GM21825 (cell line): ENCODE results near the gene OBSCN.
"Not testable (repeated sequence)": the region's sequence is repeated elsewhere in the genome, so short reads cannot be mapped to it uniquely, and the experiment has no call there.

Source experiments
- ATAC-seq: cut with Tn5 transposase; IDR thresholded peaks from one replicate; pipeline ENCODE4 v1.9.1; 2021; ENCODE audit warnings: mild to moderate bottlenecking, moderate library complexity; ENCODE audit not compliant: unreplicated experiment

OBSCN gene

GRCh38 chr1:228212415-228212965 is 4.6 kb downstream of the OBSCN start:
- no peak for ATAC-seq

DNA sequence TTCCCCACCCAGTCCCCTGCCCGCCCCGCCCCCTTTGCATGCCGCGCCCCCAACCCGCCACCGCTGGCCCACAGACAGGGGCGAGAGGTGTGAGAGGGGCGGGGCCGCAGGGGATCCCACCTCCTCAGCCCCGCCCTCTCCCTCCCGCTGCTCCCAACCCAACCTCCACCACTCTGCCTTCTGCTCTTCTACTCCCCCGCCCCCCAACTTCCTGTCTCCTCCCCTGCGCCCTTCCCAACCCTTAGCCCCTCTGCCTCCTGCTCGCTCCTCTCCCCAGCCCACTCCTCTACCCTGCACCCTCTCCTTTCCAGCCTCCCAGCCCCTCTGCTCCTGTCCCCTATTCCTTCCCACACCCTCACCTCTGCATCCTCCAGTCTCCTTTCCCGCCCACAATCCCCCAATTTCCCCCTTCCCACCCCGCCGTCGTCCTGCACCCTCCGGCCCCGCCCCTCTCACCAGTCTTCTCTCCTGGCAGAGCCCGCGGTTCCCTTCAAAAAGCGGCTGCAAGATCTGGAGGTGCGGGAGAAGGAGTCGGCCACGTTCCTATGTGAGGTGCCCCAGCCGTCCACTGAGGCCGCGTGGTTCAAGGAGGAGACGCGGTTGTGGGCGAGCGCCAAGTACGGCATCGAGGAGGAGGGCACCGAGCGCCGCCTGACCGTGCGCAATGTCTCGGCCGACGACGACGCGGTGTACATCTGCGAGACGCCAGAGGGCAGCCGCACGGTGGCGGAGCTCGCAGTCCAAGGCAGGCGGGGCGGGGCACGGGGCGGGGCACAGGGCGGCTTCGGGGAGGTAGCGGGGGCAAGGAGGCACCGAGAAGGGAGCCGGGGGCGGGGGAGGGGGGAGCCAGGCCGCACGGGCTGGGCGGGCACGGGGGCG is 5.4 kb downstream of the OBSCN start:
- peak; percentile 89 for ATAC-seq

DNA sequence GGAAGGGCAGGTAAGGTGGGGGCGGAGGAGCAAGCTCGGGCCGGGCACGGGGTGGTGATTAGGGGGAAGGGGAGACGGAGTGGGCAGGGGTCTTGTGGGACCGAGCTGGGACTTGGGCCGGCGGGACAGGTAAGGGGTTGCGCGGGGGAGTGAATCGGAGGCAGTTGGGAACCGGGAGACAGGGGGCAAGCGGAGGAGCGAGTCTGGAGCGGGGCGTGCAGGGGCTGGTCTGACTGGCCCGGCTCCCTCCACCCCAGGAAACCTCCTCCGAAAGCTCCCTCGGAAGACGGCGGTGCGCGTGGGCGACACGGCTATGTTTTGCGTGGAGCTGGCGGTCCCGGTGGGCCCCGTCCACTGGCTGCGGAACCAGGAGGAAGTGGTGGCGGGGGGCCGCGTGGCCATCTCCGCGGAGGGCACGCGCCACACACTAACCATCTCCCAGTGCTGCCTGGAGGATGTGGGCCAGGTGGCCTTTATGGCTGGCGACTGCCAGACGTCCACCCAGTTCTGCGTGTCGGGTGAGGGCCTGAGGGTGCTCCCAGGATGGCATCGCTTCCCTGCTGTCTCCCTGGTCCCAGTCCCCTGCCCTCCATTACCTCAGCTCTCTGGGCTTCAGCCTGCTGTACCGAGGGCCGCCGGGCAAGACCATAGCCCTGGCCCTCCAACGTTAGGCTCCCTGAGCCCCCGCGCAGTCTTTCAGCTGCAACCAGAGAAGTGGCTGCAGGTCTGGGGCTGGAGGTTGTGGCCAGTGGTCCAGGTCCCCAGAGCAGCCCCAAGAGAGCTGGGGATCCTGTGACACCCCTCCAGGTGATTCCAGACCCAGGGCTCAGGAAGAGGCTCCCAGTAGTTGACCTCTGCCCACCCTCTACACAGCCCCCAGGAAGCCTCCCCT is 6.3 kb downstream of the OBSCN start:
- ATAC-seq, result no peak

DNA sequence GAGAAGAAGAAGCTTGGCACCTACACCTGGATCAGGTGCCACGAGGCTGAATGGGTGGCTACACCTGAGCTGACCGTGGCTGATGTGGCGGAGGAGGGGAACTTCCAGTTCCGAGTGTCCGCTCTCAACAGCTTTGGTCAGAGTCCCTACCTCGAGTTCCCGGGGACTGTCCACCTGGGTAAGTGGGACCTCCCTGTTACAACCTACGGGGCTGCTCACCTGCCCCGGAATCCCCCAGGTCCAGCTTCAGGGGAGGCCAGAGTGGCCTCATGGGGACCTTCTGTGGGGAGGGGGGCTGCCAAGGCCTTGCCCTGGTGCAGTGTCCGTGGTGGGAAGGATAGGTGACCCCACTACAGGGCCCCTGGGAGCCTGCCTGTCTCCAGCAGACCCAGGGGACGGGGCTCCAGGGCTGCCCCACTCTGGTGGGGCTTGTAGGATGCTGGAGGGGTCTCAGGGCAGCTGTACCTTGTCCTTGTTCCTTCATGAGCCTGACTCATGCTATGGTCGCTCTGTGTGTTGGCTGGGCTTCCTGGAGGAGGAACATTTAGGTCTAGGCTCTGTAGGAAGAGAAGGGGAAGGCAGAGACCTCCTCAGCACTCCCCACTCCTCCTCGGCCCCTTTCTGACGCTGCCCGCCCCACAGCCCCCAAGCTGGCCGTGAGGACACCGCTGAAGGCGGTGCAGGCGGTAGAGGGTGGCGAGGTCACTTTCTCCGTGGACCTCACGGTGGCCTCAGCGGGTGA is 7.2 kb downstream of the OBSCN start:
- no peak for ATAC-seq

DNA sequence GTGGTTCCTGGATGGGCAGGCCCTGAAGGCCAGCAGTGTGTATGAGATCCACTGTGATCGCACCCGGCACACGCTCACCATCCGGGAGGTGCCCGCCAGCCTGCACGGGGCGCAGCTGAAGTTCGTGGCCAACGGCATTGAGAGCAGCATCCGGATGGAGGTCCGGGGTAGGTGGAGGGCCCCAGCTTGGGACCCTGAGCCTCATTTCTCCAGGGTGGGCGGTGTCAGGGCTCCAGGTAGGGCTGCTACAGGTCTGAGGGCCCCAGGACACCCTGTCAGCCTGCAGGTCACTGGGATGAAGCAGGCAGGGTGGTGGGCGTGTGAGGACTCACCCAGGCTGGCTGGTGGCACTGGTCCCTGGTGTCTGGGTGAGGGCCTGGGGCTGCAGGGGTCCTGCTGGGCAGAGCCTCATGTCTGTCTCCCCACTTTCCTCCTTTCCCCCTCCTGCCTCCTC is 7.8 kb downstream of the OBSCN start:
- ATAC-seq, result no peak

DNA sequence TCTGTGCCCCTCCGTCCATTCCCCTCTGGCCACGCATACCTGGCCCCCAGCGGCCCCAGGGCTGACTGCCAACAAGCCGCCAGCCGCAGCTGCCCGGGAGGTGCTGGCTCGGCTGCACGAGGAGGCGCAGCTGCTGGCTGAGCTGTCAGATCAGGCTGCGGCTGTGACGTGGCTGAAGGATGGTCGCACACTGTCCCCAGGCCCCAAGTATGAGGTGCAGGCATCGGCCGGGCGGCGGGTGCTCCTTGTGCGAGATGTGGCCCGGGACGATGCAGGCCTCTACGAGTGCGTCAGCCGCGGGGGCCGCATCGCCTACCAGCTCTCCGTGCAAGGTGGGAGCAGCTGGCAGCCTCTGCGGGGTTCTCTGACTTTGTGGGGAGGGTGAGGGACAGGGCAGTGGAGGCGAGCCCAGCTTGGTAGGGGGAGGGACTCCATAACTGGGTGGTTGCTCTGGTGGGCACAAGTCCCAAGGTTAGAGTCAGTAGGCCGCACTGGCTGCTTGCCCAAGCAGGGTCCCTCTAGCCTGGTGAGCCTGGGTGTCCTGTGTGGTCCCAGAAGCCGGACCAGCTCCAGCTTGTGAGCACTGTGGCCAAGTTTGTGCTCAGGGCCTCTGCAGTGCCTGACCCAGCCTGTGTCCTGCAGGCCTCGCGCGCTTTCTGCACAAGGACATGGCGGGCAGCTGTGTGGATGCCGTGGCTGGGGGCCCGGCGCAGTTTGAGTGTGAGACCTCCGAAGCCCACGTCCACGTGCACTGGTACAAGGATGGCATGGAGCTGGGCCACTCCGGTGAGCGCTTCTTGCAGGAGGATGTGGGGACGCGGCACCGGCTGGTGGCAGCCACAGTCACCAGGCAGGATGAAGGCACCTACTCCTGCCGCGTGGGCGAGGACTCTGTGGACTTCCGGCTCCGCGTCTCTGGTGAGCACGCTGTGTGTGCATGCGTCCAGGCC is 8.8 kb downstream of the OBSCN start:
- ATAC-seq, result no peak

- ATAC-seq, result no peak
Measured at GRCh38 chr1:228217551-228218344, 9.9 kb downstream of the OBSCN start.

DNA sequence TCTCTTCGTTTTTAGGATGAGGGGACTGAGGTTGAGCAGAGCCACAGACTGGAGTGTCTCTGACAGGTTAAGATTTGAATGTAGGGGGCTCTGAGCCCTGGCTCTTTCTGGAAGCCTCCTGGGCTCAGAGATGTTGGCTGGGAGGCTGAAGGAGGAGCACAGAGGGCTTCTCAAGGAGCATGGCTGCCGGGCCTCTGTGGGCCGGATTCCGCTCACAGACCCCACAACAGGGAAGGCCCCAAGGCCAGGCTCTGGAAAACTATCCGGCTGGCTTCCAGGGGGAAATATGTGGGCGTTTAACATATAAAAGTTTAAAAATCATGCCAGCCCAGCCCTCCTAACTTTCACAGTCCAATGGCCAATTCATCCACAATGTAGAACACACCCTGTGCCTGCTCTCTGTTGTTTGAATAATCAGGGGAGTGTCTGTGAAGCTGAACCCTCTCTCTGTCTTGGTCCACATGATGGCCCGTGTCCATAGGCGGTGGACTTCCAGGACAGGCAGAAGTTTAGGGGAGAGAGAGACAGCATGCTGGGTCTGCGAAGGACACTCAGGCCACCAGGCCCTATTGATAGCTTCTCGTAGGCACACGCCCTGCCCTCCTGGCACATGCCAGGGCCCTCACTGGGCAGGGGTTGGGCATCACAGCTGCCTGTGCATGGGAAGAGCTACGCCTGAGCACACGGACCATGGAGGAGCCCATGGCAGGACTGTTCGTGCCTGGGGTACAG is 10.8 kb downstream of the OBSCN start:
- ATAC-seq, result no peak

DNA sequence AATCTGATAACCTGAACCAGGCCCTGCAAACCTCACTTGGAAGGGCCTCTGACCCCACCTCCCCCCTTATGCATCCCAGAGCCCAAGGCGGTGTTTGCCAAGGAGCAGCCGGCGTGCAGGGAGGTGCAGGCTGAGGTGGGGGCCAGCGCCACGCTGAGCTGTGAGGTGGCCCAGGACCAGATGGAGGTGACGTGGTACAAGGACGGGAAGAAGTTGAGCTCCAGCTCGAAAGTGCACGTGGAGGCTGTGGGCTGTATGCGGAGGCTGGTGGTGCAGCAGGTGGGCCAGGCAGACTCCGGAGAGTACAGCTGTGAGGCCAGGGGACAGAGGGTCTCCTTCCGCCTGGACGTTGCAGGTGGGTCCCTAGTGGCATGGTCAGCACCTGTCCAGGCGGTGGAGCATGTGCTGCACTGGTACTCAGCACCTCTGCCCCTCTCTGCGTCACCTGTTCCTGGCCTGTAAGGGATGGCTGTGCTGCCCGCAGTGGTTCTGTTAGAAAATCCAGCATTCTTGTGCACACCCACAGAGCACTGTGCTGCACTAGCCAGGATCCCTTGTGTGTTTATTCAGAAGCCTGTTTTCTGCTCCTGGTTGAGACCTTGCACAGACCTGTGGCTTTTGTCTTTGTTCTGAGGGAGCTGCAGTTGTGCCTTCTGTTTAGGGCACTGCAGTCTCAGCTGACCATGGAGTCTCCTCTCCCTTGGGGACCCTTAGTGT is 11.6 kb downstream of the OBSCN start:
- no peak for ATAC-seq

- ATAC-seq, result no peak
Measured at GRCh38 chr1:228219962-228220780, 12.3 kb downstream of the OBSCN start.

DNA sequence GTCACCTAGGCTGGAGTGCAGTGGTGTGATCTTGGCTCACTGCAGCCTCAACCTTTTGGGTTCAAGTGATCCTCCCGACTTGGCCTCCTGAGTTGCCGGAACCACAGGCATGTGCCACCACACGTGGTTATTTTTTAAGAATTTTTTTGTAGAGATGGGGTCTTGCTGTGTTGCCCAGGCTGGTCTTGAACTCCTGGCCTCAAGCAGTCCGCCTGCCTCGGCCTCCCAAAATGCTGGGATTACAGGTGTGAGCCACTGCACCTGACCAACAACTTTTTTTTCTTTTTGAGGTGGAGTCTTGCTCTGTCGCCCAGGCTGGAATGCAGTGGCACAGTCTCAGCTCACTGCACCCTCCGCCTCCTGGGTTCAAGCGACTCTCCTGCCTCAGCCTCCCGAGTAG is 13.3 kb downstream of the OBSCN start:
- ATAC-seq, result not testable (repeated sequence)

DNA sequence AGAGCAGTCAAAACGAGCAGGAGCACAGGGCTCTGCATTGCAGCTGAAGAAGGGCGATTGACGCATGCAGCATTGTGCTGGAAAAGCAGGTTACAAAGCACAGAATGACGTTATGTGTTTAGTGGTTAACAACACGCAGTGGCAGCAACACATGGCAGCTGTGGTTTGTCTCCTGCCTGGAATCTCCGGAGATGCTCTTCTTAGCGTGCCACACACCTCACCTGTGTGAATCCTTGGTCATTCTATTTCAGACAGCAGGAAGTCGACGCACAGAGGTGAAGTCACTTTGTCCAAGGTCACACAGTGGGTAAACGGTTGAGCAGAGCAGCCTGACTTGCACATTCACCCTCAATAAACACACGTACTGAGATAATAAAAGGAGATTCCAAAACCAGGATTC is 14.7 kb downstream of the OBSCN start:
- ATAC-seq, result no peak

DNA sequence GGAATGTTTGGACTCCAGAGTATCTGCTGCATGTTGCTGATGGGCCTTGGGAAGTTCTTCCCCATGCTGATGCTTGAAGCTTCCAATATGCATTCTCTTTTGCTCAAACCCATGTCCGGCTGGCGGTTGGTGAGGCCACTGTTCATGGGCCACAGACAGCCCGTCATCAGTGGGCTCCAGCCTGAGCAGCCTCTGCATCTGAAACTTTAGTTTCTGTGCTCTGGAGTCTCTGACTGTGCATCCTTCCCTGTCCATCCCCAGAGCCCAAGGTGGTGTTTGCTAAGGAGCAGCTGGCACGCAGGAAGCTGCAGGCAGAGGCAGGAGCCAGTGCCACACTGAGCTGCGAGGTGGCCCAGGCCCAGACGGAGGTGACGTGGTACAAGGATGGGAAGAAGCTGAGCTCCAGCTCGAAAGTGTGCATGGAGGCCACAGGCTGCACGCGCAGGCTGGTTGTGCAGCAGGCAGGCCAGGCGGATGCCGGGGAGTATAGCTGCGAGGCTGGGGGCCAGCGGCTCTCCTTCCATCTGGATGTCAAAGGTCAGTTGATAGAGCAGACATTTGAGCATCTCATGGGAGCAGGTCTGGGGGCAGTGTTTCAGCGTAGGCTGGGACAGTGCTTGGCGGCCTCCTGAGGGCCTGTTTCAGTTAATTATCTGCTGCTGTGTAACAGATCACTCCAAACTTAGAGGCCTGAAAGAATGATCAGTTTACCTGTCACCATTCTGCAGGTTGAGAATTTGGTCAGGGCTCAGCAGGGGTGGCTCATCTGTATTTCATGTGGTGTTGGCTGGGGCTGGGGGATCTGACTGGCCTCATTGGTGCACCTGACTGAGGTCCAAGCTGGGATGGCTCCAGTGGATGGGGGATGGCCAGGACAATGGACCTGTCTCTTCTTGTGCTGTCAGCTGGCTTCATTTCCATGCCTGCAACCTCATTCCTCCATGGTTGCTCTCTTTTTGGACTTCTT is 16.6 kb downstream of the OBSCN start:
- no peak for ATAC-seq

- no peak for ATAC-seq
Measured at GRCh38 chr1:228225165-228225710, 17.4 kb downstream of the OBSCN start.

DNA sequence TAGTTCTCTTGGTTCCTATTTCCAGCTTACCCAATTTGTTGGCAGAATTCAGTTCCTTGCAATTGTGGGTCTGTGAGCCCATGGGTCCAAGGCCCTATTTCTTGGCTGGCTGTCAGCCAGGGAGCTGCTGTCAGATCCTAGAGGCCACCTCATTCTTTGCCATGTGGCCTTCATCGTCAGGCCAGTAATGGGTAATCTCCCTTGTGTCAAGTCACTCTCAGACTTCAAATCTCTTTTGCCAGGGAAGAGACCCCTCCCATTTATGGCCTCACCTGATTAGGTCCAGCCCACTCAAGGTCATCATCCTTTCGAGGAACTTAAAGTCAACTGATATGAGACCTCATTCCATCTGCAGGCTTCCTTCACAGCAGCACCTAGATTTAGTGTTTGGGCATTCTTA is 17.9 kb downstream of the OBSCN start:
- no peak for ATAC-seq
